COLO668 (cell line): ENCODE results near the gene MOK.

Experiments used
- DNase-seq: peaks from one replicate; lab custom pipeline; 2025; ENCODE audit not compliant: unreplicated experiment; lab: John Stamatoyannopoulos, UW

Gene MOK

DNA sequence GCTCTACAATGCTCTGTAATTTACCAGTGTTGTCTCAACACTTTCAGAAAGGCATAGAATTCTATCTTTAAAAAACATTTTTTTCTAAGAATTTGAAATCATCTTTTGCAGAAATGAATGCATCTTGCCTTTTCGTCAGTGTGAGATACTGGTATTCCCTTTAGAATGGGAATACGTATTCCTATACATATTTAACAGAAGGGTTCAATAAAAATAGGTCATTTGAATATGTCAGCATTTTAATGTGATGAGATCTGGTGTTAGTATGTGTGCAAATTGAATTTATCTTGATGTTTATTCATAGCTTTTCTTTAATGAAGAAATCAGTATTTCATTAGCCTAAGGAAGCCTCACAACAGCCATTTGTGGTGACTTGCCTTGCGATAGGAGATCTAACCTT, 121.1 kb downstream of the MOK start:
- no peak for DNase-seq

DNA sequence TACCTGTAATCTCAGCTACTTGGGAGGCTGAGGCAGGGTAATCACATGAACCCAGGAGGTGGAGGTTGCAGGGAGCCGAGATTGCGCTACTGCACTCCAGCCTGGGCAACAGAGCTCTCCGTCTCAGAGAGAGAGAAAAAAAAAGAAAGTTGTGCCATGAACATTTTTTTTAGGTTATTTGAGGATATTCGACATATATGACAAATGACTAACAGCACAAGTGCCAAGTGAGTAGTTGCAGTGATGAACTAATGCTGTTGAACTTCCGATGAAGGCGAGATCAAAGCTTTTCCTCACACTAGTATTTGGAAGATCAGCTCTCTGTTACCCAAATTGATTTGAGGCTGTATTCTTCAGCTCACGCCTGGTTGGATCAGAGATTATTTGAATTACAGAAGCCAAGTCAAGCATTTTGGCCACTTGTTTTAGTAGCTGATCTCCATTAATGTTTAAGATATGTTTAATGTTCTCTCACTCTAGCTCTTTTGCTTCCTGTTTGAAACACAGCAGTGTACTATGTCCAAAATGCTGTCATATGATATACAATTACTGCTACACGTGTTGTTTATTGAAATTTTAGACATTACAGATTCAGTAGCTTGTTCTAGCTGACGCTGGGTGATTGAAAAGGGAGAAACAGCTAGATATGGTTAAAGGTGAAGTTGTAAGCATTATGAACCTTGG, 121.9 kb downstream of the MOK start:
- DNase-seq = no peak

DNA sequence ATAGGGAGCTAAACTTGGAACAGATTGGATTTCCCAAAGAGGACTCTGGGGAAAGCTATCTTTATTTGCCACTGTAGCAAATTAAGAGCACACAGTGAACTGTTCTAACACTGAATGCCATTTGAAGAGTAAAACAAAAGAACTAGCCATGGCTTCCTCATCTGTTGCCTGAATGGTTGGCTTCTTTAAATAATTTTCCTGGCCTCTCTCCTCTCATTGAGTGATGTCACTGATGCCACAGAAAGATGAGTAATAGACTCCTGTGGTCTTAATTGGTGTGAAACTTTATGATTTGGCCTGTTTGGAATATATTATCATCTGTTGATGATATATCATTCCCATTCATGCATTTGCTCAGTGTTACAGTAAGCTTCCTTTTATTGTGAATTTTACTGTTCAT, 122.8 kb downstream of the MOK start:
- no peak for DNase-seq

DNA sequence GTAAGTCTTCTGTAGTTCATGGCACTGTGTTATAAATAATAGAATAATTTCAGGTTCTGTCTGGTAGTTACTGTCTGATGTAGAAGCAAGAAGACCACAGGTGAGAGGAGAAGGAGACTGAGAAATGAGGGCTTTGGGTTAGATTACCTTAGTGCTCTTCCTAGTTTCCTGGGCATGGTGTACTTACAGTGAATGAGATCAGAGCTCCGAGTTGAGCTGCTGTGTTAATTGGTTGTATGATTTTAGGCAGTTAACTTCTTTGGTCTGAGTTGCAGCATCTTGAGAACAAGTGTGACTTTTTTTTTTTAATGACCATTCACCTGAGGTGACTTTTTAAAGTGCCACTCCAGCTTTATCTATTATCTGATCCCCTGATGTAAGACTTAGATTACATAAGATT, 123.8 kb downstream of the MOK start:
- DNase-seq = no peak

DNA sequence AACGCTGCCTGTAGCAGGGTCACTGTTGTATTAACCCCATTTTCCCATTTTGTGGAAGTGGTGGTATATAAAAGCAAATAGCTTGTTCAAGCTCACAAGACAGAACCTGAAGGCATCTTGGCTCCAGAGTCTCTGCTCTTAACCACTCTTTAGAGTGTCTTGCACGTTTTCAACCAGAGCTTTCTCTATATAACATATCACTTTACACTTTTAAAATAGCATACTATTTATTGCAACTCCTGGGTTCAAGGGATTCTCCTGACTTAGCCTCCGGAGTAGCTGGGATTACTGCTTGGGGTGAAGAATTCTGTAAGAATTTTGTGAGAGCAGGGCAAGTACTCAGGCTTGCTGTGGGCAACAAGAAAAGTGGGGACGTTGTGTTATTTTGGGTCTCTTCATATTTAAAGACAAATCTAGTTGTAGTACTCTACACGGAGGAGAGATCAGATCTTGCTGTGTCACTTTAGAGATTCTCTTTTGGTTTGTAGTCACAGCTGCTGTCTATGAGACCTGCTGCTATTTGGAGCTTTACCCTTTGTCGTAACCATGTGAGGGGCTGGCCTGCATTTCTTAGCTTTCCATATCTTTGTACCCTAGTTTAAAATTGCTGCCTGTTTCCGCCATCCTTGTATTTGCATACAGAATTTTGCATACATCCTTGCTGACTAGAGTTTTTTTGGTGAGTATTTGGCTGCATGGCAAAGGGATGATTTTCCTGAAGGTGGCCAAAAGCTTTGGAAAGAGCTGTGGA, 124.5 kb downstream of the MOK start:
- DNase-seq = no peak
